Measurements from ENCODE around the gene EMSY. TPM values are rescaled to one million over a fixed set of nuclear protein-coding genes. Genes with fewer than 3 reads are reported as not detected.
A peak's percentile ranks its signal among the peaks of the same experiment; 100 is the strongest.

The EMSY gene
- total RNA-seq, 1 experiment from 2014 or later = 19.7 TPM

DNA sequence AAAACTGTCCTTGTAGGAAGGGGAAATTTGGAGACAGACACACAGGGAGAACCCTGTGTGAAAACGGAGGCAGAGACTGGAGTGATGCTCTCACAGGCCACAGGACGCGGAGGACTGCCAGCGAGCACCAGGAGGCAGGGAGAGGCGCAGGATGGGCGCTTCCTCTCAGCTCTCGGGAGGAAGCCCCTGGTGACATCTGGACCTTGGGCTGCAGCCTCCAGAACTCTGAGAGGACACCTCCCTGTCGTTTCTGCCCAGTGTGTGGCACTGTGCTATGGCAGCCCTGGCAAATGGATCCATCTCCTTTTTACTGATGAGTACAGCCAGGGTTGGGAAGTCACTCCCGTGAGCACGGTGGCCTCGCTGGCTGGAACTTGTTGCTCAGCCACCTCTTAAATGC, 151.8 kb downstream of the EMSY start:
- ChIA-PET POLR2A (interaction anchor here (0.7 kb wide), 1 partner anchor 46 kb away, joined by 3 read pairs; no protein-coding TSS in a partner anchor), CTCF (interaction anchor here (0.6 kb wide), 1 partner anchor 635 kb away, joined by 5 read pairs; no protein-coding TSS in a partner anchor)
- Mint-ChIP-seq H3K4me3 (ENCODE audit: unreplicated experiment) (no peak overlapping the region), H3K9me3 (ENCODE audit: unreplicated experiment) (no peaks in the 10 kb centered on the region), H3K36me3 (ENCODE audit: insufficient read depth, unreplicated experiment) (no peaks in the 10 kb centered on the region), H3K27me3 (ENCODE audit: insufficient read depth, unreplicated experiment) (no peaks in the 10 kb centered on the region), H3K27ac (ENCODE audit: low read depth, unreplicated experiment) (no peak overlapping the region), H3K4me1 (ENCODE audit: insufficient read depth, unreplicated experiment) (no peaks in the 10 kb centered on the region)
- DNase-seq (ENCODE audit: unreplicated experiment) = no peak
- intact Hi-C loops (cut with micrococcal nuclease) = no loop called here
- no peak for TF ChIP-seq CTCF (IDR thresholded peaks at IDR 0.05; ENCODE audit: unreplicated experiment)
- BruUV-seq (replicated peaks) = no TSS peak

GRCh38 chr11:76597533-76598425, 153.0 kb downstream of the EMSY start:
- Mint-ChIP-seq H3K4me1 (ENCODE audit: insufficient read depth, unreplicated experiment) (no peaks in the 10 kb centered on the region), H3K9me3 (ENCODE audit: unreplicated experiment) (no peaks in the 10 kb centered on the region), H3K4me3 (ENCODE audit: unreplicated experiment) (no peak overlapping the region), H3K36me3 (ENCODE audit: insufficient read depth, unreplicated experiment) (no peaks in the 10 kb centered on the region), H3K27me3 (ENCODE audit: insufficient read depth, unreplicated experiment) (no peaks in the 10 kb centered on the region), H3K27ac (ENCODE audit: low read depth, unreplicated experiment) (no peak overlapping the region)
- BruUV-seq (replicated peaks) = no TSS peak
- no peak for DNase-seq (ENCODE audit: unreplicated experiment)
- intact Hi-C loops (cut with micrococcal nuclease) = no loop called here
- TF ChIP-seq CTCF (IDR thresholded peaks at IDR 0.05; ENCODE audit: unreplicated experiment) = no peak
- ChIA-PET CTCF (interaction anchor here (0.6 kb wide), 1 partner anchor 636 kb away, joined by 5 read pairs; no protein-coding TSS in a partner anchor), POLR2A (no interaction called here)

GRCh38 chr11:76598426-76598839, 153.6 kb downstream of the EMSY start:
- DNase-seq (ENCODE audit: unreplicated experiment) = peak; percentile 35
- Mint-ChIP-seq H3K4me3 (ENCODE audit: unreplicated experiment) (no peak overlapping the region), H3K36me3 (ENCODE audit: insufficient read depth, unreplicated experiment) (no peaks in the 10 kb centered on the region), H3K27me3 (ENCODE audit: insufficient read depth, unreplicated experiment) (no peaks in the 10 kb centered on the region), H3K4me1 (ENCODE audit: insufficient read depth, unreplicated experiment) (no peaks in the 10 kb centered on the region), H3K27ac (ENCODE audit: low read depth, unreplicated experiment) (no peak overlapping the region), H3K9me3 (ENCODE audit: unreplicated experiment) (no peaks in the 10 kb centered on the region)
- no TSS peak for BruUV-seq (replicated peaks)
- intact Hi-C loops (cut with micrococcal nuclease) = no loop called here
- no peak for TF ChIP-seq CTCF (IDR thresholded peaks at IDR 0.05; ENCODE audit: unreplicated experiment)
- CTCF ChIA-PET = interaction anchor here (0.6 to 0.7 kb wide), 2 partner anchors 21 to 73 kb away, joined by 3 to 4 read pairs; no protein-coding TSS in a partner anchor
- POLR2A ChIA-PET = no interaction called here

Data from MCF 10A (cell line).